B cell (primary cell): ENCODE results near the gene MORC4. TPM values are rescaled to one million over a fixed set of nuclear protein-coding genes. Genes with fewer than 3 reads are reported as not detected.

Experiments
- ATAC-seq: fragments of 200-7000 bp; cut with Tn5 transposase; one replicate; pipeline ENCODE4 v1.10.0; 2021; ENCODE audit warnings: low read depth, mild to moderate bottlenecking, moderate number of reproducible peaks, moderate library complexity
- CTCF ChIA-PET: fragments of 350-600 bp; sonication (Branson Sonifier 250); formaldehyde crosslinking; loops from one replicate; lab custom pipeline; 2021; ENCODE audit warnings: antibody characterized with exemption, inconsistent platforms; lab: Charles Lee
- POLR2A ChIA-PET: fragments of 350-600 bp; sonication (Branson Sonifier 250); formaldehyde crosslinking; loops from one replicate; lab custom pipeline; 2021; ENCODE audit warnings: antibody characterized with exemption; lab: Charles Lee
- DNase-seq: peaks from one replicate; pipeline ENCODE4 v3.0.0; 2013
- H2AFZ ChIP-seq: 2 replicates; pipeline ENCODE4 v1.6.1; 2012; ENCODE audit warnings: mild to moderate bottlenecking, low read depth, low read length; ENCODE audit not compliant: insufficient read depth, poor library complexity, severe bottlenecking
- H3K27ac ChIP-seq, 2 donors: 1 replicate in 1 of 2; 2 replicates in 1 of 2; pipeline ENCODE4 v1.5.1; 2012 to 2013; ENCODE audit warnings: low read length in 2 of 2, mild to moderate bottlenecking in 2 of 2, moderate library complexity in 1 of 2
- H3K27me3 ChIP-seq, 4 experiments: fragments of 200-600 bp in 1 of 4; sonication (generic) in 1 of 4; replicated peaks in 1 of 4; 1 replicate in 2 of 4; 2 replicates in 2 of 4; pipeline versions ENCODE4 v1.6.1 to v1.7.0; 2013 to 2016; ENCODE audit warnings: low read length in 3 of 4, mild to moderate bottlenecking in 2 of 4, mixed read lengths in 1 of 4, moderate library complexity in 1 of 4; ENCODE audit not compliant: insufficient read depth in 4 of 4, control insufficient read depth in 3 of 4; ENCODE audit errors: control extremely low read depth in 1 of 4
- H3K36me3 ChIP-seq, 2 experiments: replicated peaks in 1 of 2; 1 replicate in 1 of 2; 2 replicates in 1 of 2; pipeline versions ENCODE4 v1.6.1 to v1.7.1; 2013; ENCODE audit warnings: low read length in 1 of 2; ENCODE audit not compliant: insufficient read depth in 2 of 2, control insufficient read depth in 1 of 2; ENCODE audit errors: control extremely low read depth in 1 of 2, extremely low read depth in 1 of 2
- H3K4me1 ChIP-seq, 2 donors: fragments of 200-600 bp in 1 of 2; sonication (generic) in 1 of 2; 1 replicate in 1 of 2; 2 replicates in 1 of 2; pipeline versions ENCODE4 v1.5.1 to v1.6.1; 2013 to 2017; ENCODE audit warnings: low read length in 2 of 2; ENCODE audit not compliant: control insufficient read depth in 2 of 2, insufficient read depth in 2 of 2
- H3K4me2 ChIP-seq: replicated peaks from 2 replicates; pipeline ENCODE3; 2012; ENCODE audit warnings: mild to moderate bottlenecking, low read depth, low read length; ENCODE audit not compliant: poor library complexity, severe bottlenecking
- H3K4me3 ChIP-seq, 5 experiments: fragments of 200-600 bp in 1 of 5; sonication (generic) in 1 of 5; 1 replicate in 3 of 5; 2 replicates in 2 of 5; pipeline versions ENCODE4 v1.5.1 to v1.7.0; 2011 to 2016; ENCODE audit warnings: low read length in 4 of 5, mild to moderate bottlenecking in 4 of 5, low read depth in 2 of 5, control low read depth in 1 of 5, moderate library complexity in 1 of 5; ENCODE audit not compliant: insufficient read depth in 1 of 5; ENCODE audit errors: control extremely low read depth in 1 of 5, extremely low read depth in 1 of 5
- H3K79me2 ChIP-seq: fragments of 200-600 bp; sonication (generic); one replicate; pipeline ENCODE4 v1.6.0; 2016; ENCODE audit warnings: low read length; ENCODE audit not compliant: control insufficient read depth, insufficient read depth
- H3K9ac ChIP-seq: fragments of 200-600 bp; sonication (generic); 2 replicates; pipeline ENCODE4 v1.6.1; 2017; ENCODE audit warnings: mild to moderate bottlenecking, low read length, moderate library complexity
- H3K9me3 ChIP-seq, 3 donors: one replicate each; pipeline versions ENCODE4 v1.6.1 to v1.7.1; 2013; ENCODE audit warnings: low read length in 2 of 3; ENCODE audit not compliant: control insufficient read depth in 2 of 3, insufficient read depth in 1 of 3; ENCODE audit errors: control extremely low read depth in 1 of 3
- H4K20me1 ChIP-seq: 2 replicates; pipeline ENCODE4 v1.6.0; 2012; ENCODE audit warnings: mild to moderate bottlenecking, low read length; ENCODE audit not compliant: insufficient read depth, control insufficient read depth, poor library complexity, severe bottlenecking
- H3K27ac Mint-ChIP-seq: one replicate; pipeline ENCODE4 v1.8.0; 2021; ENCODE audit warnings: mixed read lengths
- H3K27me3 Mint-ChIP-seq: one replicate; pipeline ENCODE4 v1.8.0; 2021; ENCODE audit warnings: mixed read lengths
- H3K4me1 Mint-ChIP-seq: one replicate; pipeline ENCODE4 v1.8.0; 2021; ENCODE audit warnings: mixed read lengths
- H3K4me3 Mint-ChIP-seq: one replicate; pipeline ENCODE4 v1.8.0; 2021; ENCODE audit warnings: mixed read lengths
- H3K9me3 Mint-ChIP-seq: one replicate; pipeline ENCODE4 v1.8.0; 2022; ENCODE audit warnings: mixed read lengths; ENCODE audit not compliant: insufficient read depth
- CTCF ChIP-seq: fragments of 200-600 bp; IDR thresholded peaks from one replicate; pipeline ENCODE4 v1.8.0; 2022; ENCODE audit warnings: antibody characterized with exemption, mild to moderate bottlenecking
- EZH2 ChIP-seq: IDR thresholded peaks from 2 replicates; pipeline ENCODE4 v1.6.1; 2012; ENCODE audit warnings: borderline replicate concordance, low read depth, mild to moderate bottlenecking, moderate library complexity, low read length; ENCODE audit not compliant: insufficient read depth, poor library complexity, severe bottlenecking
- WGBS: methylation state at CpG from one replicate; pipeline ENCODE4 v1.1.5; 2013; ENCODE audit warnings: missing lambda C conversion rate; ENCODE audit not compliant: insufficient coverage; 5-methylcytosine and 5-hydroxymethylcytosine counted together
- intact Hi-C: fragments of 100-400 bp; cut with micrococcal nuclease; formaldehyde crosslinking; loops from one replicate; pipeline ENCODE4 v1.10.0; 2022
- polyA plus RNA-seq: library from polyadenylated mRNA; depleted of rRNA; stranded (reverse); fragments of >200 nt; gene quantifications from 2 replicates; pipeline ENCODE4 v1.2.3, GENCODE V29; 2012
- total RNA-seq, 2 donors: library from RNA; stranded (reverse); fragments of 120-200 nt in 1 of 2; gene quantifications; 1 replicate in 1 of 2; 2 replicates in 1 of 2; pipeline versions ENCODE4 v1.2.3 to v1.2.4, GENCODE V29; 2013 to 2022

Gene MORC4
- total and polyA plus RNA-seq, 2 donors (not counting 1 experiment from before 2014, with no cell fraction given) = 1.1 to 6.3 TPM

- no peak within 1 kb of the TSS for H3K4me3 Mint-ChIP-seq
- intact Hi-C loops = no loop called here
- 43% methylated on average over 1 of the region's 1 CpG for WGBS
Measured at GRCh38 chrX:106903291-106903824, 96.7 kb downstream of the MORC4 start, which contains the start of gene RIPPLY1. TSS of gene RIPPLY1 (minus strand) at chrX:106903341. CDS start at chrX:106903287, 54 bp downstream.

More at GRCh38 chrX:106903291-106903824, 96.7 kb downstream of the MORC4 start, which contains the start of gene RIPPLY1:
- no peaks in the 10 kb centered on the region for H3K27me3 ChIP-seq
- no peaks in the 10 kb centered on the region for H4K20me1 ChIP-seq
- no peaks in the 10 kb centered on the region for H3K36me3 ChIP-seq
- H3K4me1 ChIP-seq = no peaks in the 10 kb centered on the region
- ATAC-seq (no peak), DNase-seq (no peak)
- no peaks in the 10 kb centered on the region for H3K9me3 ChIP-seq
- no peaks in the 10 kb centered on the region for H3K79me2 ChIP-seq
- Mint-ChIP-seq H3K27me3 (no peaks in the 10 kb centered on the region), H3K9me3 (no peaks in the 10 kb centered on the region), H3K4me1 (no peaks in the 10 kb centered on the region), H3K27ac (no peak within 1 kb of the TSS)
- H3K27ac ChIP-seq = no peak within 1 kb of the TSS
- ChIA-PET POLR2A (no interaction called here), CTCF (interaction anchor here (1.1 to 2.3 kb wide), 2 partner anchors 9 kb away, joined by 4 to 10 read pairs; no protein-coding TSS in a partner anchor)
- TF ChIP-seq EZH2 (no peak), CTCF (no peak)
- H3K4me3 ChIP-seq = no peak within 1 kb of the TSS
- no peak within 1 kb of the TSS for H3K4me2 ChIP-seq
- no peak within 1 kb of the TSS for H2AFZ ChIP-seq
- no peak within 1 kb of the TSS for H3K9ac ChIP-seq
